Measurements from ENCODE around the gene SLC11A1.

SLC11A1 gene

GRCh38 chr2:218367415-218368149, 14.5 kb upstream of the SLC11A1 start:
- DNase-seq, result peak; percentile 67

GRCh38 chr2:218368150-218368528, 13.9 kb upstream of the SLC11A1 start:
- DNase-seq, result no peak

GRCh38 chr2:218368621-218369153, 13.4 kb upstream of the SLC11A1 start:
- DNase-seq, result no peak

- no peak for DNase-seq
These were observed 12.7 kb upstream of the SLC11A1 start for GRCh38 chr2:218369330-218369729.

GRCh38 chr2:218370410-218371063, 11.5 kb upstream of the SLC11A1 start:
- peak; percentile 27 for DNase-seq

- DNase-seq, result no peak
These were observed 10.1 kb upstream of the SLC11A1 start for GRCh38 chr2:218371983-218372350.

- no peak for DNase-seq
These were observed 7.3 kb upstream of the SLC11A1 start for GRCh38 chr2:218374795-218375194.

GRCh38 chr2:218375212-218375611, 6.9 kb upstream of the SLC11A1 start:
- DNase-seq, result peak; percentile 70

GRCh38 chr2:218378053-218378452, 4.0 kb upstream of the SLC11A1 start:
- DNase-seq, result no peak

- no peak for DNase-seq
These were observed 712 bp downstream of the SLC11A1 start for GRCh38 chr2:218382785-218383184.

- DNase-seq, result no peak
These were observed 1.9 kb downstream of the SLC11A1 start for GRCh38 chr2:218383892-218384519.

- no peak for DNase-seq
These were observed 2.9 kb downstream of the SLC11A1 start for GRCh38 chr2:218384975-218385374.

GRCh38 chr2:218386505-218387368, 4.7 kb downstream of the SLC11A1 start:
- no peak for DNase-seq

GRCh38 chr2:218387369-218388194, 5.5 kb downstream of the SLC11A1 start:
- DNase-seq, result no peak

GRCh38 chr2:218389333-218390150, 7.5 kb downstream of the SLC11A1 start:
- DNase-seq, result no peak

GRCh38 chr2:218391202-218391601, 9.1 kb downstream of the SLC11A1 start:
- no peak for DNase-seq

- DNase-seq, result no peak
These were observed 10.4 kb downstream of the SLC11A1 start for GRCh38 chr2:218392459-218392858.

GRCh38 chr2:218392891-218393462, 10.9 kb downstream of the SLC11A1 start:
- no peak for DNase-seq

- no peak for DNase-seq
These were observed 11.7 kb downstream of the SLC11A1 start for GRCh38 chr2:218393750-218394290.

Data from fibroblast of skin of scalp (primary cell).